Colon (tissue), 2 donors: Measurements from ENCODE around the gene ARMC6.

Experiments used
- FAIRE-seq: peaks from 2 replicates; lab custom pipeline; 2012; peaks lifted over from hg19 to GRCh38; lab: Jason Lieb, UNC
- donor health status: control.
- donor health status: control.

ARMC6 gene

DNA sequence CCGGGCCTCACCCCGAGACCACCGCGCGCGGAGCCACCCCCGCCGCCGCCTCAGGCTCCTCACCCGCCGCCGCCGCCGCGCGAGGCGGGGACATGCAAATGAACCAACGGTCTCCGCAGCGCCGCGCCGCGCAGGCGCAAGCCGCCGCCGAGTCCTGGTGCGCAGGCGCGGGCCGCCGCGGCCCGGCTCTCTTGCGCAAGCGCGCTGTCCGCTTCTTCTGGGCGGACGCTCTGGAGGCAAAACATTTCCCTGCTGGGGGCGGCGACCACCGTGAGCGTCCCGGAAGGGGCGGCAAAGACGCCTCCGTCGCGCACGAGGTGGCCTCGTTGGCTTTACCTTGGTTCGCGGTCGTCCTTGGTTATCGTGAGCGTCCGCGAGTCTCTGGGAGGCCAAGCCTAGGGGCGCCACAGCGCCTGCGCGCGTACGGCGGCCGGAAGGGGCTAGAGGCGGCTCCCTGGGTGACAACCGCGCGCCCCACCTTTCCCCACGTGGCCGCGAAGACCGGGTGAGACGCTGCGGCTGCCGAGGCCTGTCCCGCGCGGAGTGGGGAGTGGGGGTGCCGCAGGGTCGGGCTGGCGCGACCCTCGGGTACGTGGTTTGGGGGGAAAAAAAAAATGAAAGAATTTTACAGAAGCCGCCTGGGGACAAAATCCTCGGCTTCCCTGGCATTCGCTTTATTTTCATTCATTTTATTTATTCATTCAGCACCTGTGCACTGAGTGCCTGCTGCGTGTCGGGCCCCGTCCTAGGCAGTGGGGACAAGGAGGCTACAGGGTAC is at the start of gene ARMC6, which contains the start of gene SUGP2:
Gene ARMC6 (plus strand): TSS at position 178 of the 778 bp plus-strand sequence. CDS start 607 bp downstream, outside the sequence.
Gene SUGP2 (minus strand): TSS at position 92 of the 778 bp plus-strand sequence. CDS start 2,446 bp downstream, outside the sequence.
- no peak for FAIRE-seq

DNA sequence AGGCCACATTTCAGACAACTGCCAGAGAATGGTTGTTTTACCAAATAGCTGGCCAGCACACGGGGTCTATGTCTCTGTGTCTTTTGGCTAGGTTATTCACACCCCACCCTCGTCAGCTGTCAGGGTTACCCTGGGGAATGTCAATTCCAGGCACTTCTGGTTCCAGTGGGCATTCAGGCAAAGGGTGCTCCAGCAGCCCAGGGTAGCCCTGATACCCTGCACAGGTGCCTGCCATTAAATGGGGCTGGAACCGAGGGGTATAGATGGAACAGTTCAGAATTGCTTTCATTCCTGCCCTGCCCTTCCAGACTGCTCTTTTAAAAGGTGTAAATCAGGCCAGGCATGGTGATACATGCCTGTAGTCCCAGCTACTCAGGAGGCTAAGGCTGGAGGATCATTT is 49.2 kb upstream of the ARMC6 start:
- FAIRE-seq = no peak

DNA sequence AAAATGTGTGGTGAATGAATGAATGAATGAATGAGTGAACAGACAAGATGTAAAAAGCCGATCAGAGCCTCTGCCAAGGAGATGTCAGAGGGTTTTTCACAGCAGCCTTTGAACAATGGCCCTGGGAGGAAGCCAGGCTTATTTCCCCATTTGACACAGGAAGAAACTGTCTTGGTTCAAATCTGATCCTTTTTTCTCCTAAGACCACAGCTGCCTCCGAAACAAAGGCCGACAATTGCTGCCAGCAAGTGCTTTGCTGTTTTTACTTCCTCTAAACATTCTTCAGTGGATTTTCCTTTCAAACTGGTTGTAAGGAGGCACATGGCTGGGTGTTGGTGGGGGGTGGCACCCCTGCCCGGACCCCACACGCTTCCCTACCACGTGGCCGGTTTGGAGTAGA is 48.1 kb upstream of the ARMC6 start:
- no peak for FAIRE-seq

DNA sequence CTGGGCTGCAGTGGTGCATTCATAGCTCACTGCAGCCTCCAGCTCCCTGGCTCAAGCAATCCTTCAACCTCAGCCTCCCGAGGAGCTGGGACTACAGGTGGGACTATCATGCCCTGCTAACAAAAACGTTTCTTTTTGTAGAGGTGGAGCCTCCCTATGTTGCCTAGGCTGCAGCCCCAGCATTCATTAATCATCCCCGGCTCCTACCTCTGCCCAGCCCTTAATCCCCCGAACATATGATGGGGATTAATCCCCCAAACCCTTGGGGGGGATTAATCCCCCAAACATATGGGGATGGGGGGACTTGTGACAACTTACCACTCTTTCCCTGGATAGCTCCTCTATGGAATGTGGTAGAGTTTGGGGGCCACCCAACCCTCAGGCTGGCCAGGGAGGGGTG is 45.9 kb upstream of the ARMC6 start:
- FAIRE-seq = no peak

DNA sequence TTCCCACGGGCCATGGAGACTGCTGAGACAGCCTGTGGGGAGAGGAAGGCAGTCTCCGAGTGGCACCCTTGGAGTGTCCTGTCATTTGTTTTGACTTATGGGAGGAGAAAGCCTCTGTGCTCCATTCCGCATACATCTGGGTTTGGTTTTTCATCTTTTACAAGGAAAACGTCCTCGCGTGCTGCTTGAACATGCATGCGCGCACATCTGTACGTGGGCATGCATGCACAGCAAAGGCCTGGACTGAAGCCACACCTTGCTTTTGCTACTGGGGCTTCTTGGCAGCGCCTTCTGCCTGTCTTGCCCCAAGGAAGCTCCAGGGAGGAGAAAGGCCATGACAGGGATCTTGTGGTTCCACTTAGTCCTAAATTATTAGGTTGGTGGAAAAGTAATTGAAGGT is 44.1 kb upstream of the ARMC6 start:
- no peak for FAIRE-seq

DNA sequence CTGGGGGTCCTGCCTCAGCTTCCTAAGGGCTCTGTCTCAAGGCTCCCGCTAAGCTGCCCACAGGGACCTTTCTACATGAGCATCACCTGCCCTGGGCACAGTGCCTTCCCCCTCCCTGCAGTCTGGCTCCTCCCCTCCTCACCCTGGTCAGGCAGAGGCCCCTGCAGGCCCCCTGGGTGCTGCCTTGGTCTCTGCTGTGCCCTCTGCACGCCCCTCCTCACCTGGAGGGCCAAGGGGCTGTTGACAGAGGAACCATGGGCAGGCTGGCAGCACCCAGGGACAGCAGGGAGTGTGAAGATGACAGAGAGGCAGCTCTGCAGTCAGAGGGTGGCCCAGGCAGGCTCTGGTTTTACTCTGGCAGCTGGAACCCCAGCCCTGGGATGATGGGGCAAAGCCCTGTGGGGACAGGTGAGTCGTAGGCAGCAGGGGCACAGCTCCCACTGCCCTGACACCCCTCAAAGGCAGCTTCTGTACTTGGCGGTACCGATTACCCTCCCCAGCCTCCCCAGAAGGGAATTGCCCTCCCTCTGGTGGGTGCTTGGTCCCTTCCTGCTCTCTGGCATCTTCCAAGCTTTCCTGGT is 43.2 kb upstream of the ARMC6 start:
- no peak for FAIRE-seq

DNA sequence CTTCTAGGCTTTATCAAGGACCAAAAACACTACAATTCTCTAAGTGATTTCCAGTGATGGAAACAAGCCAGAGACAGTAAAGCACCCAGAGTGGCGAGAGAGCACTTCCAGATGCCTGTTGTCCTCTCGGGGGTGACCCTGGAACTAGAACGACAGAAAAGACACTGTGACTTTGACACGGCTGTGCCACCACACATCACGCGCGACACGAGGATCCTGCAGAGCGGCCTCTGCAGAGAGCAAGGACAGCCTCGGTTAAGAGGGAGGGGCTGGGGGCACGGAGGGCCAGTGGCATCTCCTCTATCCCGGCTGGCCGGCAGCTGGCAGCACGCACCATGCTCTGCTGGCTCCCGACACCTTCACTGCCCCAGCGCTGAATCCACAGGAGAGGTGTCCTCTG is 42.4 kb upstream of the ARMC6 start:
- no peak for FAIRE-seq

DNA sequence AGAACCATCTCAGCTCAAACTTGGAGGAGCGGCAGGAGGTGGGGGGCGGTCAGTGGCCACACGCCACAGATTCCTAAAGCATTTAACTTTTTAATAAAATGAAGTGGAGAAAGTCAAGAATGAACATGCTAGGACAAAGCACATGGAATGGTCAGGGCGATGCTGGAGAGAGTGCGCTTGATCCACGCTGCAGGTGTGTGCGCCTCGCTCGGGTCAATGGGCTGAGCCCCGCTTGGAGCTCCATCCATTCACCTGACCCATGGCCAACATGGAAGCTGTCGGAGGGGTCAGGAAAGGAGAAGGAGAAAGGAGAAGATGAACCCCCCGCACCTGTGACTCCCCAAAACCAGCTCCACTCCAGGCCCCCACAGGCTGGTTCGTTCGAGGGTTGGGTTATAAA is 41.9 kb upstream of the ARMC6 start:
- FAIRE-seq = no peak

DNA sequence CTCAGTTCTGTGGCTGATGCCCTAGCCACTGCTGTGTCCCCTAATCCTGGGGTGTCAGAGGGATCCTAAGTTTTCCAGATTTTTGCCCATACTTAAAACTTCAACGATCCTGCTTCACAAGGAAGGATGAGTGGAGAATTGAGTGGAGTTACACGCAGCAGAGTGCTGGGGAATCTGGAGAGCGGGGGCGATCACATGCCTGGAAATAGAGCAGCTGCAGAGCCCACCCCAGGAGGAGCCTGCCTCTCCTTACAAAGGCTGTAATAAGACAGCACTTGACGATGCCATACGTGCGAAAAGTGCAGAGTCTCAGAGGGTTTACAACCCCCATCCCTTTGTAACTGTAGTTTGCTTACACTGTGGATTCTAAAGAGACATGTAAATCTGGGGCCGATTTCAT is 40.7 kb upstream of the ARMC6 start:
- FAIRE-seq = no peak

DNA sequence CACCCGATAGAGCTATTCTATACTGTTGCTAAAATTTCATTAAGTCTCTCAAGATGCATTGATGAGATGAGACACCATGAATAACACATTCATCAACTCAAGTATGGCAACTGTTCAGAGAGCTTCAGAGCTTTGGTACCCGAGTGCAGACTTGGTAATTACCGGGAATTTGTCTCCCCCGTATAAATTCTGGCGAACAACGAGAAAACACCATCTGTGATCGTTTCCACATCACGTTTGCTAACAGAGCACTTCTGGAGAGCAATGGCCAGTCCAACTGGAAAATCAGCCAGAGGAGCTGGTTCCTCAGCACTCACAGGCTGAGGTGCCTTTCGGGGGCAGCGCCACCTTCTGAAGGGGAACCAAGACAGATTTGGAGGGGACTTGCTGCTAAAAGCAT is 40.3 kb upstream of the ARMC6 start:
- FAIRE-seq = no peak

DNA sequence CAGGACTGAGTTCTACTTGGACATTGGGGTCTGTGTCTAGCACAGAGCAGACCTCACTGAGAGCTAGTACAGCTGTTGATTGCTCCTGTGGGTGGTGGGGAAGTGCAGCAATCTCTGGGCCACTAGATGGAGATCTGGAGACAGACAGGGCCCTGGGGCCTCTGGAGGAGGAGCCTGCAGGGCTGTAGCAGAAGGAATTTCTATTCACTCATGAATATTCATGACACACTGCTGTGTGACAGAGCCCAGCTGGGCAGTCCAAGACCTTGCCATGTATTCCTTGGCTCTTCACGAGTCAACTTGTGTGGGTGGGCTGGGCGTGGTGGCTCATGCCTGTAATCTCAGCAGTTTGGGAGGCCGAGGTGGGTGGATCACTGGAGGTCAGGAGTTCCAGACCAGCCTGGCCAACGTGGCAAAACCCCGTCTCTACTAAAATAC is 37.6 kb upstream of the ARMC6 start:
- FAIRE-seq = no peak

DNA sequence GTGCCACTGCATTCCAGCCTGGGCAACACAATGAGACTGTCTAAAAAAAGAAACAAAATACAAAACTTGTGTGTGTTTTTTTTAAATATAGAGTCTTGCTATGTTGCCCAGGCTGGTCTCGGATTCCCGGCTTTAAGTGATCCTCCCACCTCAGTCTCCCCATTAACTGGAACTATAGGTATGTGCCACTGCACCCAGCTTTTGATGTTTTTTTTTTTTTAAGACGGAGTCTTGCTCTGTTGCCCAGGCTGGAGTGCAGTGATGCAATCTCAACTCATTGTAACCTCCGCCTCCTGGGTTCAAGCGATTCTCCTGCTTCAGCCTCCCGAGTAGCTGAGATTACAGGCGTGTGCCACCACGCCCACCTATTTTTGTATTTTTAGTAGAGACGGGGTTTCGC is 37.1 kb upstream of the ARMC6 start:
- FAIRE-seq = no peak

DNA sequence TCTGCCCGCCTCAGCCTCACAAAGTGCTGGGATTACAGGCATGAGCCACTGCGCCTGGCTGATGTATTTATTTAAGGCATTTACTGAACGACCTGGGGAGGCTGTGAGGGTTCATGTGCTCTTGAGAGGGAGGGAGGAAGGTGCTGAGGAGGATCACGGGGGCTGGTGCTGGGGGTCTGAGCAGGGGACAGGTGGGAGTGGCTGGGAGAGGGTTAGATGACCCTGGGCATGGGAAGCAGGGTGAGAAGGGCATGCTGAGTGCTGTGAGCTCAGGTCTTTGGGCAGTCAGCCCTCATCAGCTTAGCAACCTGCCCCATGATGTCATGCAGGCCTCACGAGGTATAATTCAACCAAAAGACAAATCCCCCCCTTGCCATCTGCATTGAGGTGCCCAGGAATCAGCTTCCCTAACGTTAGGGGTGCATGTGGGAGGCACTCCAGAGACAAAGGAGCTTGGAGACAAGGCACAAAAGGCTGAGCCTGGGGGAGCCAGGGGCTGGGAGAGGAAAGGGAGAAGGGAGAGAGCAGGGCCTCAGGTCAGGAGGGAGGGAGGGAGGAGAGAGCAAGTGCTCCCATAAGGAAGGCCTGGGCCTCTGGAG is 36.5 kb upstream of the ARMC6 start:
- no peak for FAIRE-seq

DNA sequence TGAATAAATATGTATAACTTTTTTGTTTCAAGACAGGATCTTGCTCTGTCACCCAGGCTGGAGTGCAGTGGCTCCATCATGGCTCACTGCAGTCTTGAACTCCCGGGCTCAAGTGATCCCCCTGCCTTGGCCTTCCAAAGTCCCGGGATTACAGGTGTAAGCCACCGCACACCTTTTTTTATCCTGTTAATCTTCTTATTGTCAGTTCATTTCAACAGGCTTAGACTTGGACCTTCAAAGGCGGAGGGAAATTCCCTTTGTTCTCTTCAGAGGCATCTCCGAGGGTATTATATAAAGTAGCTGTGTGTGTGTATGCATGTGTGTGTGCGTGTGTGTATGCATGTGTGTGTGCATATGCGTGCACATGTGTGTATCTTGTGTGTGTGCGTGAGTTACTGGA is 35.1 kb upstream of the ARMC6 start:
- FAIRE-seq = no peak

DNA sequence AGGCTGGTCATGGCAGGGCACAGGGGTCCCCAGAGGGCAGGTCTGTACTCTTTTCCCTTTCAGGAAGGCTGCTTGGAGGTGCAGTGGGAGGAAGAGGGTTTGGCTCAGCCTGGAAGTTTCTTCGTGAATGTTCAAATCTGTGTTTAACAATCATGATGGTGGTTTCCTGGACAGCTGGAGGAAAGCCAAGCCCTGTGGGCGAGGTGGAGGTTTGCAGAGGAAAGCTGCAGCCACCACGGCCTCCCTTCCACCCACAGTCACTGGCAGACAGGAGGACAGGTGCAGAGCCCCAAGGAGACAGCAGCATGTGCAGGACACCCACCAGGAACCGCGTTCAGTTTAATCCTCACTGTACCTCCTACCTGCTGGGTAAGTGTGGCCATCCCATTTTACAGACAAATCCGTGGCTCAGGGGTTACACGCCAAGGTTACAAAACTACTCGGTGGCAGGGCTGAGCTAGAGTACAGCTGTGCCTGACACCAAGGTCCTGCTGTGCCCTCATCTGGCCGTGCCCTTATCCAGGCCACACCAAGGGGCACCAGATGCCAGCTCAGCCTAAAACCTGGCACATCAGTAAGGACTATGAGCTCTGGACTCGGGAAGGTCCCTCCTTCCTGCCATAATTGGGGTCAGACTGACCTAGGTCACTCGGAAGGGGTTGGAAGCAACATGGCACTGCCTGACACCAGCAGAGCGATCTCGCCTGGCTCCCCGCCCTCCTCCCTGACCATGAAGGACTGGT is 34.2 kb upstream of the ARMC6 start:
- no peak for FAIRE-seq

DNA sequence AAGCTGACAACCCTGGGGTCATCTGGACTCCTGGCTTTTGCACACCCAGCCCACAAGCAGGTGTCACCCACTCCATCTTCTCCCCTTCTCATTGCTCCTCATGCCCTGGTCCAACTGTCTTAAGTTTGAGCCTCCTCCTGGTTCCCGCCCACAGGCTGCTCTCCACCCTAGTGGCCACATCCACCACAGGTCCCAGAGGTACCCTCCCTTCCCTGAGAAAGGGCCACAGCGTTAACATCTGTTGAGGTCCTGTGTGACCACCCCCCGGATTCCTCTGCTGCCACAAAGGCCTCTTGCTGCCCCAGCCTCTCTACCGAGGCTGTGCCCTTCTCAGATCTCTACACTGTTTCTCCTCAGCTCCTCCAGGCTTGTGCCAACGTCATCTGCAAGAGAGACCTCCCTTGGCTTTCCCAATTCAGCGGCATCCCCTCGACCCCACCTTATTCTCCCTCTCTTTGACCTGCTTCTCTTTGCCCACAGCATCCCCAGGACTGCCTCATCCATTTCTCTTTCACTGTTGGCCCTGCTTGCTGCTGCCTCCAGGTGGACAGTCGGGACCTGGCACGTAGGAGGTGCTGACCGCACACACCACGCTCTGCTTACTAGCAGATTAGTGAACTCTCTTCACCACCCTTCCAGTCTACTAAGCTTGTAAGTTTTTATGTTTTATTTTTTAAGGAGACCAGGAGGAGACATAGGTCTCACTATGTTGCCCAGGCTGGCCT is 33.3 kb upstream of the ARMC6 start:
- no peak for FAIRE-seq

DNA sequence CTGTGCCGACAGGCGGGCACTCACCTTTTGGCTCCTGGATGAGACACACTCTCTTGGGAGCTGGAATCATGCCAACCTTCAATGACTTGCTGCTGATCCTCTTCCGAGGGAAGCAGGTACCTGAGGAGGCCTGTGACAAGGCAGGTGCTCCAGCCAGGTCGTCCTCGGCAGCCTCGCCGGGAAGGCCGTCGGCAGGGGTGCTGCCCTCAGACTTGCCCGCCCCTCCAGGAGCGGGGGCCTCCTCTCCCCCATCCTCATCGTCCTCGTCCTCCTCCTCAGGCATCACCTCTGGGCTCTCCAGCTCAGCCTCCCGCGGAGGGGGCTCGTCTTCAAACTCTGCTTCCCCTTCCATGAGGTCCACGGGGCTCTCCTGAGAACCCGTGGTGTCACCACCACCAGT is 29.3 kb upstream of the ARMC6 start:
- no peak for FAIRE-seq

DNA sequence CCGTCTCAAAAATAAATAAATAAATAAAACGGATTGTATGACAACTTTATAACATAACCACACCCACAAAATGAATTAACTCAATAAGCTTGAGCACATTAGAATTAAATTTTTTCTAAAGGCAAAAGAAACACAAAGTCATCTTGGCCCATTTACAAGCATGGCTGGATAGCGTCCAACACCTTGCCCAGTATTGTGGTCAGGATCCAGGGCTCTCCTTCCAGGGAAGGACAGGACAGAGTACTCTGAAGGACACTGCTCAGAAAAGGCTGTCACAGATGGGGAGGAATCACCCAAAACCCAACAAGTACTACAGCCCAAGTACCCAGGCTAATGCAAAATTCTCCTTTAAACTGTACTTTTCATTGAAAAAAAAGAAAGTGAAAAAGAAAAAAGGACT is 27.2 kb upstream of the ARMC6 start:
- no peak for FAIRE-seq

DNA sequence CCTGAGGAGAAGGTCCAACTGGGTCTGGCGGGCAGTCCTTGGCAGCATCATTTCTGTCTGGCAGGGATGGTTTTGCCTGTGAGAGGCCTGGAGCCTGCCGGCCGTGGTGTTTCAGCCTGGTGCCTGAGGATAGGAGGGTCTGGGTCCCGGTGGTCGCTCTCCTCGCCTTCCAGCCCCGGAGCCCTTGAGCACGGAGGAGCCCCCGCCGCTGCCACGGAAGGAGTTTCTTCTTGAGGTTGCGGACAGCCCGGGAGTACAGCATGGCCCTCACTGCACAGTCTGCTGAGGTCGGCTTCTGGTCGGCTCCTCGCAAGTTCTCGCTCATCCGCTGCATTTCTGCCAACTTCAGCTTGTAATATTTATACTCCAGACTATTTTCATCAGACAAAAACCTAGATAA is 23.5 kb upstream of the ARMC6 start:
- FAIRE-seq = no peak

DNA sequence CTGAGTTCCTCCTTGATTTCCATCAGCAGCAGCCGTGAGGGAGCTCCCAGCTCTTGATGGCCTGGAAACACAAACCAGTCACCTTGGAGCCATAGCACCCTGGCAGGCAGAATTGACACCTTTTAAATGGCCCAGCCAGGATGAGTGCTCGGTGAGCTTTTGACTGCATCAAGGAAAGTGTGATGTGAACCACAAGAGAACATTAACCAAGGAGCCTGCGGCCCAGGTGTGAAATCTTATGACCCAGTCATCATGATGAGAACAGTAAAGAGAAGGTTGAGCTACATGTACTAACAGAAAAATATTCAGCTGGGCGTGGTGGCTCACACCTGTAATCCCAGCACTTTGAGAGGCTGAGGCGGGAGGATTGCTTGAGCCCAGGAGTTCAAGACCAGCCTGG is 22.9 kb upstream of the ARMC6 start:
- FAIRE-seq = no peak

DNA sequence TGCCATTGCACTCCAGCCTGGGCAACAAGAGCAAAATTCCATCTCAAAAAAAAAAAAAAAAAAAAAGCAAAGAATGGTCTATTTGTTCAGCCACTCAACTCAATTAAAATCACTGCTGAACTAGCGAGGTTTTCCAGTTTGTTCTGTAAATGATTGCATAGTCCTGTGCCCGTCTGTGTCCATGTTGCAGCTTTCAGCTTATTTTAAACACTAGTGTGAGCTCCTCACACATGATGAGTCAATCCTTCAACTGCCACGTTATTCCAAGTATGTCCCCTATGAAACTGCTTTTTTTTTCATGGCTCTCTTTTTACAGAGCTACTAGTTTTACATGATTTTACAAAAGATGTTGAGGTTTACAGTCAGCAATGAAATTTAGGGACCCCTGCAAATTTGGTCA is 12.3 kb upstream of the ARMC6 start:
- FAIRE-seq = no peak

DNA sequence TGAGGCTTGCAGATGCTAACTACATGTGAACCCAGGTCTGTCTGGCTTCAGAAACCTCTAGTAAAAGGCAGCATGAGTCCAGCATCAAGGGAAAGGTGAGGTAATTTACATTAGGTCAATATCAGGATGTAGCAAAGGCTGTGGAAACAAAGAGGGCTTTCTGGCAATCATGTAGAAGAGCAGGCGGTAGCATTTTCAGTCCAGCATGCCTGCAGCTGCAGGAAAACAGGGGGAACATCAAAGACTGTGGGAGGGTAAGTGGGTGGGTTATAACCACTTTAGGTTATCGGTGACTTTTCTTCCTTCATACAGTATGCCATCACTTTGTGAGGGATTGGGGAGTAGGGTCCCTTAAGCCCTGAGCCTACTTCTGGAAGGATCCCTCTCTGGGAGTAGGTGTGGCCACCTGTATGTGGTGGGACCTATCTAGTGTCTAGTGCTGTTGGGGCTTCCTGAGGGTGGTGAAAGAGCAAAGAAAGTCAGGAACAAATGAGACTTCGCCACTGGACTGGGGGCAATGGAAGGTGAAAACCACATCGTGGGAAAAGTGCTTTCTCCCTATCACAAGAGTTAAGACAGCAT is 10.9 kb upstream of the ARMC6 start:
- no peak for FAIRE-seq
